ENCODE data around the gene B3GAT3.

The B3GAT3 gene

GRCh38 chr11:62615521-62615920 lies 6.3 kb downstream of the B3GAT3 start:
- no peak for TF ChIP-seq CTCF (IDR thresholded peaks at IDR 0.05; ENCODE audit: control insufficient read depth, insufficient read depth, low read depth, low read length, missing control alignments)
- H3K4me3 ChIP-seq (ENCODE audit: control insufficient read depth, low read depth, low read length) = no peak overlapping the region
- no peak for DNase-seq (ENCODE audit: low read depth)

- no peak overlapping the region for H3K4me3 ChIP-seq (ENCODE audit: control insufficient read depth, low read depth, low read length)
- TF ChIP-seq CTCF (IDR thresholded peaks at IDR 0.05; ENCODE audit: control insufficient read depth, insufficient read depth, low read depth, low read length, missing control alignments) = no peak
- DNase-seq (ENCODE audit: low read depth) = no peak
Observed at GRCh38 chr11:62614275-62614674, 7.5 kb downstream of the B3GAT3 start.

- TF ChIP-seq CTCF (IDR thresholded peaks at IDR 0.05; ENCODE audit: control insufficient read depth, insufficient read depth, low read depth, low read length, missing control alignments) = no peak
- DNase-seq (ENCODE audit: low read depth) = no peak
- H3K4me3 ChIP-seq (ENCODE audit: control insufficient read depth, low read depth, low read length) = no peak overlapping the region
Observed at GRCh38 chr11:62613291-62613778, 8.5 kb downstream of the B3GAT3 start.

- H3K4me3 ChIP-seq (ENCODE audit: control insufficient read depth, low read depth, low read length) = peak within 1 kb of the TSS; percentile 76
- TF ChIP-seq CTCF (IDR thresholded peaks at IDR 0.05; ENCODE audit: control insufficient read depth, insufficient read depth, low read depth, low read length, missing control alignments) = peak; percentile 82
- no peak for DNase-seq (ENCODE audit: low read depth)
Observed at GRCh38 chr11:62612366-62613290, 9.2 kb downstream of the B3GAT3 start, which contains the start of the genes EML3 and ROM1. Gene EML3, minus strand, starts transcription at chr11:62612775. Its CDS starts 318 bp downstream, at chr11:62612457. Gene ROM1, plus strand, starts transcription at chr11:62613257. Its CDS starts 25 bp downstream, at chr11:62613282.

- DNase-seq (ENCODE audit: low read depth) = no peak
- peak overlapping the region; percentile 76 for H3K4me3 ChIP-seq (ENCODE audit: control insufficient read depth, low read depth, low read length)
- TF ChIP-seq CTCF (IDR thresholded peaks at IDR 0.05; ENCODE audit: control insufficient read depth, insufficient read depth, low read depth, low read length, missing control alignments) = no peak
Observed at GRCh38 chr11:62611705-62612365, 10.0 kb downstream of the B3GAT3 start.

- DNase-seq (ENCODE audit: low read depth) = no peak
- H3K4me3 ChIP-seq (ENCODE audit: control insufficient read depth, low read depth, low read length) = peak overlapping the region; percentile 76
- TF ChIP-seq CTCF (IDR thresholded peaks at IDR 0.05; ENCODE audit: control insufficient read depth, insufficient read depth, low read depth, low read length, missing control alignments) = no peak
Observed at GRCh38 chr11:62610814-62611704, 10.7 kb downstream of the B3GAT3 start.

Data from AG09309 (cell line).